Measurements from ENCODE around the gene SMOC2.

SMOC2 gene

DNA sequence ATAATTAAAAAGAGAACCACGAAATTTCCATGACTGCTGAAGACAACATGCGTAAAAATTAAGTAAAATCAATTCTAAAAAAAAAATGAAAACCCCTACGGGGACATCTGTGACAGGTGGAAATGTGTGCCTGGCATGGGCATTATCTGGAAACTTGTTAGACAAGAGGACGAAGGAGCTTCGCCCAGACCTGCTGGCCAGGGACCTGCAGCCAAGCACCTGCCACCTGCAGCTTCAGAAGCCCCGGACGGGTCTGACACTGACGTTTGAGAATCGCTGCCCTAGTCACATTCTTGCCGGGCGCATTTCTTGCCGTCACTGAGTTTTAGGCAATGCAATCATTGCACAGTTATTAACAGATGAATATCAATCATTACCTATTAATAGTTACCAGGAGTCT, 140.3 kb downstream of the SMOC2 start:
- H3K4me3 ChIP-seq (ENCODE audit: low read depth, low read length) = no peak overlapping the region
- DNase-seq (ENCODE audit: low read depth) = no peak
- TF ChIP-seq, protein P1, sequence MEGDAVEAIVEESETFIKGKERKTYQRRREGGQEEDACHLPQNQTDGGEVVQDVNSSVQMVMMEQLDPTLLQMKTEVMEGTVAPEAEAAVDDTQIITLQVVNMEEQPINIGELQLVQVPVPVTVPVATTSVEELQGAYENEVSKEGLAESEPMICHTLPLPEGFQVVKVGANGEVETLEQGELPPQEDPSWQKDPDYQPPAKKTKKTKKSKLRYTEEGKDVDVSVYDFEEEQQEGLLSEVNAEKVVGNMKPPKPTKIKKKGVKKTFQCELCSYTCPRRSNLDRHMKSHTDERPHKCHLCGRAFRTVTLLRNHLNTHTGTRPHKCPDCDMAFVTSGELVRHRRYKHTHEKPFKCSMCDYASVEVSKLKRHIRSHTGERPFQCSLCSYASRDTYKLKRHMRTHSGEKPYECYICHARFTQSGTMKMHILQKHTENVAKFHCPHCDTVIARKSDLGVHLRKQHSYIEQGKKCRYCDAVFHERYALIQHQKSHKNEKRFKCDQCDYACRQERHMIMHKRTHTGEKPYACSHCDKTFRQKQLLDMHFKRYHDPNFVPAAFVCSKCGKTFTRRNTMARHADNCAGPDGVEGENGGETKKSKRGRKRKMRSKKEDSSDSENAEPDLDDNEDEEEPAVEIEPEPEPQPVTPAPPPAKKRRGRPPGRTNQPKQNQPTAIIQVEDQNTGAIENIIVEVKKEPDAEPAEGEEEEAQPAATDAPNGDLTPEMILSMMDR (IDR thresholded peaks at IDR 0.05; ENCODE audit: insufficient read depth, low read depth, low read length, missing control alignments) = no peak

DNA sequence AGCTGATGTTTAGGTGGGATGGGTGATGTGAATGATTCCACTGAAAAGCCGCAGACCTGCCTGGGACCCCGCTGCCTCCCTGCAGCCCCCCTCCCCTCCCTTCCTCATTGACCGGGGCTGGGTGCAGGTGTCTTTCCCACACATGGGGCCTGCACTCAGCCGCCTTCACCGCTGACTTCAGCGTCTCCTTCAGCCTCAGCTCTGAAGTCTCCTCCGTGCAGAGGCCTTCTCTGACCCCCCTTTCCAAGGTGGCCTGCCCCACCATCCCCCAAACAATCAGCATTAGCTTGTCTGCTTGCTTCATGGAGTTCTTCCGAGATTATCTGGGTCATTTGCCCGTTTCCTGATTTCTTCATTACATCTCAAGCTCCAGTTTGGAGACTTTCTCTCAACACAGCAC, 140.7 kb downstream of the SMOC2 start:
- DNase-seq (ENCODE audit: low read depth) = no peak

DNA sequence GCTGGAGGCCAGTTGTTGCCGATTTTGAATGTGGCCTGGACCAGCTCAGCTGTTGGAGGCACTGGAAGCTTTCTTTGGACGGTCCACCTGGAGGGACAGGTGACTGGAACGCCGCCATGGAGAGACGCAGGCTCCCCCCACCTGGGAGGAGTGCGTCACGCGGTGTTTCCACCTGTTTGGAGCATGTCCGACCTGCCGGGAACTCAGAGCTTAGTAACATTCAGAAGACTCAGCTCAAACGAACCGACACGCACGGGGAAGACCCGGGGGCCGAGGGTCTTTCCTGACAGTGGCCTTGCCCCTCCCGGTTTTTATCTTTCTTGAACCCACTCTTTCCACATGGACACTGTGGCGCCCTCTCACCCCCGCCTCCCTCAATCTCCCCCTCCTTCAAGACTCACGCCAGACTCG, 141.6 kb downstream of the SMOC2 start:
- no peak for DNase-seq (ENCODE audit: low read depth)
- TF ChIP-seq, protein P1 (IDR thresholded peaks at IDR 0.05; ENCODE audit: insufficient read depth, low read depth, low read length, missing control alignments) = no peak
- no peak overlapping the region for H3K4me3 ChIP-seq (ENCODE audit: low read depth, low read length)

More for the DNA sequence above, 140.7 kb downstream of the SMOC2 start:
- TF ChIP-seq, protein P1 (IDR thresholded peaks at IDR 0.05; ENCODE audit: insufficient read depth, low read depth, low read length, missing control alignments) = no peak
- H3K4me3 ChIP-seq (ENCODE audit: low read depth, low read length) = no peak overlapping the region

DNA sequence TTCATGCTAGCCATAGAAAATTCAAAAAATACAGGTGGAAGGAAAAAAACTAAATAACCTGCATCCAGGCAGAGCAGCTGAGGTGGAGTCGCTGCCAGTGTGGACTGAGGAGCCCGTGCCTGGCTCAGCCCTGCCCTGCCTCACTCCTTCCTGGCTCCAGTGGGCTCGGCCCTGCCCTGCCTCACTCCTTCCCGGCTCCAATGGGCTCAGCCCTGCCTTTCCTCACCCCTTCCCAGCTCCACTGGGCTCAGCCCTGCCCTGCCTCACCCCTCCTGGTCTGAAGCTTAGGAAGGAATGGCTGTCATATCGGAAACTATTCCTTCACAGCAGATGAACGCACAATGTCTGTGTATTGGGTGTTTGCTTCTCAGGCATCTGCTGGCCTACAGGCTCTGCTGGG, 142.1 kb downstream of the SMOC2 start:
- no peak overlapping the region for H3K4me3 ChIP-seq (ENCODE audit: low read depth, low read length)
- TF ChIP-seq, protein P1 (IDR thresholded peaks at IDR 0.05; ENCODE audit: insufficient read depth, low read depth, low read length, missing control alignments) = no peak
- no peak for DNase-seq (ENCODE audit: low read depth)

DNA sequence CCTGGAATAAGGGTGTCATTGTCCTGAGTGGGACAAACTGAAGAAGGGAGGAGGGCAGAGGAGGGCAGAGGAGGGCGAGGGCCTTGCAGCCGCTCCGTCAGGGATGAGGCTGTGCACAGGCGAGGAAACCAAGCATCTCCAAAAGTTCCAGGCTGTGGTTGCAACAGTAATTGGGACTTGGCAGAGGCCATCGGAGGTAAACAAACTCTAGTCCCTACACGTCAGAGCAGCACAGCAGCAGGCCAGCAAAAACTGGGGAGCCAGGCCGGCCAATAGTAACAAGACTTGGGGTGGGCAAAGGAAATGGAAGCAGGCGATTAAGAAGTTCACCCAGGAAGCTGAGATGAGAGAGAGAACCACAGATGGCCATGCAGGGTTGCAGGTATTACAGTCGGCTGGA, 142.8 kb downstream of the SMOC2 start:
- DNase-seq (ENCODE audit: low read depth) = no peak
- H3K4me3 ChIP-seq (ENCODE audit: low read depth, low read length) = no peak overlapping the region
- TF ChIP-seq, protein P1 (IDR thresholded peaks at IDR 0.05; ENCODE audit: insufficient read depth, low read depth, low read length, missing control alignments) = no peak

DNA sequence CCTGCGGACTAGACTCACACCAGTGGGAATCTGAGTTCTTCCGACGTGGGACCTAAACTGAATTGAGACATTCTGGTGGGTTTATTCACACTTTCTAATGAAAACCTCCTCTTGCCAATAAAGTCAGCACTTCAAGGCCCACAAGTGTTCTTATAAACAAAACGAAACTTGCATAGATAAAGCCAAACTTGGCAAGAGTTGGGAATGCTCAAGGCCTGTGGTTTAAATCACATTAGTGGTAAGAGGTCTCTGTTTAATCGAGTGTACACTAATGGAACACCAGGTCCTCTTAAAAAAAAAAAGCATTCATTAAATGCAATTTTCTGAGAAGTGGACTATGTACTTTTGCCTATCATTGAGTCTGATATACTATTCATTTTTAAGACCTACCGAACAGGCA, 143.3 kb downstream of the SMOC2 start:
- TF ChIP-seq, protein P1 (IDR thresholded peaks at IDR 0.05; ENCODE audit: insufficient read depth, low read depth, low read length, missing control alignments) = no peak
- no peak for DNase-seq (ENCODE audit: low read depth)
- no peak overlapping the region for H3K4me3 ChIP-seq (ENCODE audit: low read depth, low read length)

DNA sequence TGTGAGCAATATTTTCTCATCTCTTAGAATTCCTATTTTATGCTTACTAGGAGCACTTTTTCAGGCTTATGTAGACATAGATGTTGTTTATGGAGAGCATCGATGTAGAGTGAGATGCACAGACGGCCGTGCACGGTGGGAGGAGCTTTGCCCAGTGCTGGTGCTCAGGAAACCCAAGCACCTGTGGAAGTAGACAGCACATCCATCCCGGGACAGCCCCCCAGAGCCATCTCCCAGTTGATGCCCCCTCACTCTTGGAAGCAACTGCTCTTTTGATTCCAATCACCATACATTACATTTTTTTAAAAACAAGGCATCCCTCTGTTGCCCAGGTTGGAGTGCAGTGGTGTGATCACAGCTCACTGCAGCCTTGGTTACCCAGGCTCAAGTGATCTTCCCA, 143.7 kb downstream of the SMOC2 start:
- DNase-seq (ENCODE audit: low read depth) = no peak
- TF ChIP-seq, protein P1 (IDR thresholded peaks at IDR 0.05; ENCODE audit: insufficient read depth, low read depth, low read length, missing control alignments) = no peak
- no peak overlapping the region for H3K4me3 ChIP-seq (ENCODE audit: low read depth, low read length)

Measured in GM12865 (cell line).